Thyroid gland (tissue), 4 donors: ENCODE measurements around the gene C15orf61. TPM values are rescaled to one million over a fixed set of nuclear protein-coding genes. Genes with fewer than 3 reads are reported as not detected.

Source experiments
- DNase-seq, 2 donors: peaks; one replicate each; pipeline ENCODE4 v3.0.0-alpha.2; 2019
- H3K27ac ChIP-seq, 3 donors: fragments of 200-600 bp; sonication (generic); 1 replicate in 2 of 3; 2 replicates in 1 of 3; pipeline ENCODE4 v1.5.1; 2016 to 2019; ENCODE audit warnings: mild to moderate bottlenecking in 1 of 3, moderate library complexity in 1 of 3
- H3K27me3 ChIP-seq: fragments of 200-600 bp; sonication (generic); one replicate; pipeline ENCODE4 v1.5.1; 2019
- H3K36me3 ChIP-seq, 2 donors: fragments of 200-600 bp; sonication (generic); one replicate each; pipeline ENCODE4 v1.5.1; 2016 to 2019
- H3K4me1 ChIP-seq, 2 donors: fragments of 200-600 bp; sonication (generic); one replicate each; pipeline ENCODE4 v1.5.1; 2017 to 2019
- H3K4me3 ChIP-seq, 3 donors: fragments of 200-600 bp; sonication (generic); replicated peaks in 1 of 3; 1 replicate in 2 of 3; 2 replicates in 1 of 3; pipeline ENCODE4 v1.5.1; 2016; ENCODE audit warnings: mild to moderate bottlenecking in 1 of 3
- H3K9me3 ChIP-seq: fragments of 200-600 bp; sonication (generic); one replicate; pipeline ENCODE4 v1.5.1; 2017
- POLR2A ChIP-seq, 2 donors: fragments of 450-650 bp; IDR thresholded peaks; one replicate each; pipeline ENCODE4 v1.6.1; 2017; ENCODE audit warnings: antibody characterized with exemption in 2 of 2, mild to moderate bottlenecking in 2 of 2, moderate library complexity in 1 of 2
- WGBS, 2 donors: methylation state at CpG; one replicate each; pipeline ENCODE4 v1.1.5; 2017; 5-methylcytosine and 5-hydroxymethylcytosine counted together
- intact Hi-C: fragments of 100-400 bp; cut with DNase I; formaldehyde crosslinking; loops from one replicate; pipeline ENCODE4 v1.15.1; 2023
- total RNA-seq, 4 donors: library from RNA; depleted of rRNA; stranded (reverse); fragments of >200 nt; gene quantifications; one replicate each; pipeline ENCODE4 v1.2.3, GENCODE V29; 2016
- TF ChIP-seq, protein P1 (sequence below), 6 experiments: fragments of 200-600 bp in 3 of 6; fragments of 450-650 bp in 3 of 6; sonication (generic) in 3 of 6; IDR thresholded peaks; one replicate each; pipeline ENCODE4 v1.5.1; 2016 to 2019; ENCODE audit warnings: antibody characterized with exemption in 6 of 6, mild to moderate bottlenecking in 2 of 6, inconsistent platforms in 1 of 6, moderate library complexity in 1 of 6

C15orf61 gene
- total RNA-seq, 4 donors from 2014 or later, result 2.8 to 14.9 (median 7.9) TPM

DNA sequence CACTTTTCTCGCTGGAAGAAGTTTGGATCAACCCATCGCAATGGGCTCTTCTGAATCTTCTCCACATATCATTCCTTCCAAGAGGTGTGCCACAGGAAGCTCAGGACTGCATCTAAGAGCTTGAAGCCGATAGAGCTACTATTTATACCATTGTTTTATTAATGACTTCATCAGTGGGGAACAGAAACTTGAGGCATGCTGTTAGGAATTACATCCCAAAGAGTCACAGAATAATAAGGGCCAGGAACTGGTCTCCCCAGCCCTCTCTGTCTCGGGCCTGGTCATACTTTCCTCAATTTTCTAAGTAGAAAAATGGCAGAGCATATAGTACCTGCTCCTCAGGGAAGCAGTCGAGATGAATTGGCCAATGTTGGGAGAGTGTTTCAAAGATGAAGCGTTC, 16.9 kb upstream of the C15orf61 start:
- intact Hi-C loops, result no loop called here
- H3K27me3 ChIP-seq, result no peaks in the 10 kb centered on the region
- peaks cover 4 to 5% of the 10 kb centered on the region in 2 donors for H3K4me1 ChIP-seq
- no peak for DNase-seq
- no peak for TF ChIP-seq POLR2A (IDR thresholded peaks at IDR 0.05)
- TF ChIP-seq, protein P1, sequence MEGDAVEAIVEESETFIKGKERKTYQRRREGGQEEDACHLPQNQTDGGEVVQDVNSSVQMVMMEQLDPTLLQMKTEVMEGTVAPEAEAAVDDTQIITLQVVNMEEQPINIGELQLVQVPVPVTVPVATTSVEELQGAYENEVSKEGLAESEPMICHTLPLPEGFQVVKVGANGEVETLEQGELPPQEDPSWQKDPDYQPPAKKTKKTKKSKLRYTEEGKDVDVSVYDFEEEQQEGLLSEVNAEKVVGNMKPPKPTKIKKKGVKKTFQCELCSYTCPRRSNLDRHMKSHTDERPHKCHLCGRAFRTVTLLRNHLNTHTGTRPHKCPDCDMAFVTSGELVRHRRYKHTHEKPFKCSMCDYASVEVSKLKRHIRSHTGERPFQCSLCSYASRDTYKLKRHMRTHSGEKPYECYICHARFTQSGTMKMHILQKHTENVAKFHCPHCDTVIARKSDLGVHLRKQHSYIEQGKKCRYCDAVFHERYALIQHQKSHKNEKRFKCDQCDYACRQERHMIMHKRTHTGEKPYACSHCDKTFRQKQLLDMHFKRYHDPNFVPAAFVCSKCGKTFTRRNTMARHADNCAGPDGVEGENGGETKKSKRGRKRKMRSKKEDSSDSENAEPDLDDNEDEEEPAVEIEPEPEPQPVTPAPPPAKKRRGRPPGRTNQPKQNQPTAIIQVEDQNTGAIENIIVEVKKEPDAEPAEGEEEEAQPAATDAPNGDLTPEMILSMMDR (IDR thresholded peaks at IDR 0.05), result no peak
- no peaks in the 10 kb centered on the region for H3K9me3 ChIP-seq
- no peak overlapping the region for H3K27ac ChIP-seq
- H3K36me3 ChIP-seq, result no peaks in the 10 kb centered on the region
- no peak overlapping the region for H3K4me3 ChIP-seq
- 92 to 93% methylated on average over 6 of the region's 6 CpGs for WGBS, 2 donors

DNA sequence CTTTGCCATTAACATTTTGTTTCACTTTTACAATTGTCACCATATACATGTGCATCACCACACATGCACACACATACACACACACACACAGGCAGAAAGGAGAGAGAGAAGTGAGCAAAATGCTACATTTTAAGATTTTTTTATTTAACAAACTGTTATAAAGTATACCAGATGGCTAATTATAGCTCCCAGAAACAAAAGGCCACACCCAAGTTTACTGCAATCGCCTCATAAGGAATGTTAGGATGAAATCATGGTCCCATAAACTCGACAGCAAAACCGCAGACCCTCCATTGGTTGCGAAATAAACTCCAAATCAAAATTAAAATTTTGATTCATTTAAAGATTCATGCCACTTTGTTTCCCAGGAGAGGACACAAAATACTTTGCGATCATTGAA, 16.1 kb upstream of the C15orf61 start:
- TF ChIP-seq, protein P1 (IDR thresholded peaks at IDR 0.05), result no peak
- TF ChIP-seq POLR2A (IDR thresholded peaks at IDR 0.05), result no peak
- intact Hi-C loops, result no loop called here
- Histone ChIP-seq H3K4me3 (no peak overlapping the region), H3K4me1 (peaks cover 4 to 5% of the 10 kb centered on the region in 2 donors), H3K27ac (no peak overlapping the region), H3K9me3 (no peaks in the 10 kb centered on the region), H3K27me3 (no peaks in the 10 kb centered on the region), H3K36me3 (no peaks in the 10 kb centered on the region)
- 92 to 94% methylated on average over 5 of the region's 5 CpGs for WGBS, 2 donors
- DNase-seq, result no peak

DNA sequence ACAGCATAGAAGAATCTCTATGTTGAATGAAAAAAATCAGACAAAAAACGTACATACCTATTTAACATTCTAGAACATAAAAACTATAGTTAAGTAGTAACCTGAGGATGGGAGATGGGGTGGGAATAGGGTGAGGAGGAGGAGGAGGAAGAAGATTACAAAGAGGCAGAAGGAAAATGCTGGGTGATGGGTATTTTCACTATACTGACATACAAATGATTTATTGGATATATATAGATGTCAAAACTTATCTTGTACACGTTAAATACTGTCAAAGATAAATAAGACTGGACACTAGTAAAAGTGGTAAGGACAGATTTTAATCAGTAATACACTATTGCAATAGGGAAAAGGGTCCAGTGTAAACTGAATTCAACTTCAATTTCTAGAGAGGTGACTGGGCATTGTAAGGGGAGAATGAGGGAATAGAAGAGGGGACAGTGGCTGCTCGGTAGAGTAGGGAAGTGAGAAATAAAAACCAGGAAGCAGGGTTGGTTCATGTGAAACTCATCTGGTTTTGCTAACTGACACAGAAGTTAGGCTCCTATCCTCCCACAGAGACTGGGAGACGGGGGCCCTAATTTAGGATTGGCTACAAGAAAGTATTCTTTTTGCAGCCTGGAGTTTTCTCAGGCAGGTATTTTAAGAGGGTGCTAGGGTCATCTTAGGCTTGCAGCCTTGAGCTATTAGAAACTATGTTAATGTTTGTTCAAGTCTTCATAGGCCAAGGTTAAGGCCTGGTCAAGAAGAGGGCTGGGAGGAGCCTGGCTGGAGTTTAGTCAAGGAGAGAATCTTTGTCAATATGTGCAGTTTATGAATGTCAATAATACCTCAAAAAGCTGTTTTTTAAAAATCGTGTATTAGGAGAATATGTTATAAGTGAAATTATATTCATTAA, 15.0 kb upstream of the C15orf61 start:
- Histone ChIP-seq H3K4me1 (peaks cover 4 to 5% of the 10 kb centered on the region in 2 donors), H3K27me3 (no peaks in the 10 kb centered on the region), H3K4me3 (no peak overlapping the region), H3K9me3 (no peaks in the 10 kb centered on the region), H3K27ac (peak overlapping the region in 1 of 3 donors; percentile 23), H3K36me3 (no peaks in the 10 kb centered on the region)
- no peak for DNase-seq
- intact Hi-C loops, result no loop called here
- 77 to 79% methylated on average over 5 of the region's 5 CpGs for WGBS, 2 donors
- TF ChIP-seq, protein P1 (IDR thresholded peaks at IDR 0.05), result no peak
- no peak for TF ChIP-seq POLR2A (IDR thresholded peaks at IDR 0.05)

DNA sequence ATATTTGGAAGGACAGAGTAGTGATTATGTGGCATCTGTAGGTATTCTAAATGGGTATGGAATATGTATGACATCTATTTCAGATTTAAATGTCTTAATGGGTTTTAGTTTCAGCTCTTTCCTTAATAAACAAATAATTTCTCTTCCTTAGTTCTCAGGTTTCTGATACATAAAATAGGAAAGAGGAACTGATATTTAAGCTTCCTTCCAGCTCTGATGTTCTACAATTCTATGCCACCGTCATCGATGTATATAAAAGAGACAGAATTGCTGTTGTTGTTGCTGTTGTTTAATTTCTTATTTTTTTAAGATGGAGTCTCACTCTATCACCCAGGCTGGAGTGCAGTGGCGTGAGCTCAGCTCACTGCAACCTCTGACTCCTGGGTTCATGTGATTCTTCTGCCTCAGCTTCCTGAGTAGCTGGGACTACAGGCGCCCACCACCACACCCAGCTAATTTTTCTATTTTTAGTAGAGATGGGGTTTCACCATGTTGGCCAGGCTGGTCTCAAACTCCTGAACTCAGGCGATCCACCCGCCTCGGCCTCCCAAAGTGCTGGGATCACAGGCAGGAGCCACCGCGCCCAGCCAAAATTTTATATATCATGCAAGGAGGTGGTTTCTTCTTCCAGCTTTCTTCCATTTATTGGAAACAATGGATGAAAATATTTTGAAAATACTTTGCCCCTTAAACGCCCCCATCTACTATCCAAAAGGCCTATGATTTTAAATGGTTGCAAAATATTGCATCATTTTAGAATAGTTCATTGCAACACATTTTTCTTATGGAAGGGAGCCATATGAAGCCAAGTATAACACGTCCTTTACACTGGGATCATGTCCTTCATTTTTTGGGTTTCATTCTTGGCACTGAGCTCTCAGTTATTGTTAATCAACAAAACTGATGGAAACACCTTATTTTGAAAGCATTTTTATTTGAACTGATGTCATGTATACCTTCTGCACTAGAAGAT, 13.9 kb upstream of the C15orf61 start:
- Histone ChIP-seq H3K4me1 (peaks cover 0 to 3% of the 10 kb centered on the region in 2 donors), H3K36me3 (no peaks in the 10 kb centered on the region), H3K27ac (no peak overlapping the region), H3K9me3 (no peaks in the 10 kb centered on the region), H3K4me3 (no peak overlapping the region), H3K27me3 (no peaks in the 10 kb centered on the region)
- no peak for TF ChIP-seq POLR2A (IDR thresholded peaks at IDR 0.05)
- TF ChIP-seq, protein P1 (IDR thresholded peaks at IDR 0.05), result no peak
- WGBS, 2 donors, result 93 to 95% methylated on average over 11 of the region's 11 CpGs
- no peak for DNase-seq
- intact Hi-C loops, result no loop called here
